ENCODE measurements around the gene ZP2.
"Not testable (repeated sequence)": the region's sequence is repeated elsewhere in the genome, so short reads cannot be mapped to it uniquely, and the experiment has no call there.

The ZP2 gene

GRCh38 chr16:21211486-21211885, at the start of gene ZP2:
ZP2 (minus strand) TSS chr16:21211574; CDS start chr16:21211547, 27 bp downstream.
- H3K9me3 ChIP-seq (ENCODE audit: control insufficient read depth in 5 of 5, low read length in 5 of 5): no peaks in the 10 kb centered on the region
- H3K4me1 ChIP-seq (ENCODE audit: control insufficient read depth in 5 of 5, insufficient read depth in 5 of 5, low read length in 5 of 5): peaks cover 0 to 3% (median 0%) of the 10 kb centered on the region in 5 donors
- no peaks in the 10 kb centered on the region for H3K36me3 ChIP-seq (ENCODE audit: control insufficient read depth in 5 of 5, insufficient read depth in 5 of 5, low read length in 5 of 5)
- no peak within 1 kb of the TSS for H3K27ac ChIP-seq (ENCODE audit: low read depth, low read length)
- peaks cover 0 to 11% (median 4%) of the 10 kb centered on the region in 5 donors for H3K27me3 ChIP-seq (ENCODE audit: control insufficient read depth in 5 of 5, insufficient read depth in 4 of 5, low read length in 5 of 5)
- H3K4me3 ChIP-seq (ENCODE audit: low read depth in 1 of 5, low read length in 5 of 5): no peak within 1 kb of the TSS
- H3K9ac ChIP-seq (ENCODE audit: low read length in 5 of 5): no peak within 1 kb of the TSS

GRCh38 chr16:21257284-21257683, 45.9 kb upstream of the ZP2 start:
- Histone ChIP-seq H3K27me3 (ENCODE audit: control insufficient read depth in 5 of 5, insufficient read depth in 4 of 5, low read length in 5 of 5) (peaks cover 0 to 7% (median 3%) of the 10 kb centered on the region in 5 donors), H3K27ac (ENCODE audit: low read depth, low read length) (no peak overlapping the region), H3K36me3 (ENCODE audit: control insufficient read depth in 5 of 5, insufficient read depth in 5 of 5, low read length in 5 of 5) (no peaks in the 10 kb centered on the region), H3K4me1 (ENCODE audit: control insufficient read depth in 5 of 5, insufficient read depth in 5 of 5, low read length in 5 of 5) (no peaks in the 10 kb centered on the region), H3K9me3 (ENCODE audit: control insufficient read depth in 5 of 5, low read length in 5 of 5) (no peaks in the 10 kb centered on the region), H3K9ac (ENCODE audit: low read length in 5 of 5) (no peak overlapping the region), H3K4me3 (ENCODE audit: low read depth in 1 of 5, low read length in 5 of 5) (no peak overlapping the region)

- no peak overlapping the region for H3K4me3 ChIP-seq (ENCODE audit: low read depth in 1 of 5, low read length in 5 of 5)
- H3K4me1 ChIP-seq (ENCODE audit: control insufficient read depth in 5 of 5, insufficient read depth in 5 of 5, low read length in 5 of 5): no peaks in the 10 kb centered on the region
- no peak overlapping the region for H3K27ac ChIP-seq (ENCODE audit: low read depth, low read length)
- H3K9me3 ChIP-seq (ENCODE audit: control insufficient read depth in 5 of 5, low read length in 5 of 5): no peaks in the 10 kb centered on the region
- H3K36me3 ChIP-seq (ENCODE audit: control insufficient read depth in 5 of 5, insufficient read depth in 5 of 5, low read length in 5 of 5): no peaks in the 10 kb centered on the region
- peaks cover 0 to 7% (median 3%) of the 10 kb centered on the region in 5 donors for H3K27me3 ChIP-seq (ENCODE audit: control insufficient read depth in 5 of 5, insufficient read depth in 4 of 5, low read length in 5 of 5)
- H3K9ac ChIP-seq (ENCODE audit: low read length in 5 of 5): no peak overlapping the region
Measured at GRCh38 chr16:21256636-21257035, 45.3 kb upstream of the ZP2 start.

- Histone ChIP-seq H3K27me3 (ENCODE audit: control insufficient read depth in 5 of 5, insufficient read depth in 4 of 5, low read length in 5 of 5) (peaks cover 0 to 10% (median 7%) of the 10 kb centered on the region in 5 donors), H3K36me3 (ENCODE audit: control insufficient read depth in 5 of 5, insufficient read depth in 5 of 5, low read length in 5 of 5) (no peaks in the 10 kb centered on the region), H3K9me3 (ENCODE audit: control insufficient read depth in 5 of 5, low read length in 5 of 5) (peaks cover 0 to 2% (median 0%) of the 10 kb centered on the region in 5 donors), H3K9ac (ENCODE audit: low read length in 5 of 5) (no peak overlapping the region), H3K4me1 (ENCODE audit: control insufficient read depth in 5 of 5, insufficient read depth in 5 of 5, low read length in 5 of 5) (no peaks in the 10 kb centered on the region), H3K4me3 (ENCODE audit: low read depth in 1 of 5, low read length in 5 of 5) (no peak overlapping the region), H3K27ac (ENCODE audit: low read depth, low read length) (no peak overlapping the region)
Measured at GRCh38 chr16:21253470-21253869, 42.1 kb upstream of the ZP2 start.

GRCh38 chr16:21250072-21250923, 38.9 kb upstream of the ZP2 start:
- Histone ChIP-seq H3K27me3 (ENCODE audit: control insufficient read depth in 5 of 5, insufficient read depth in 4 of 5, low read length in 5 of 5) (peaks cover 0 to 7% (median 4%) of the 10 kb centered on the region in 5 donors), H3K27ac (ENCODE audit: low read depth, low read length) (no peak overlapping the region), H3K4me1 (ENCODE audit: control insufficient read depth in 5 of 5, insufficient read depth in 5 of 5, low read length in 5 of 5) (no peaks in the 10 kb centered on the region), H3K4me3 (ENCODE audit: low read depth in 1 of 5, low read length in 5 of 5) (no peak overlapping the region), H3K36me3 (ENCODE audit: control insufficient read depth in 5 of 5, insufficient read depth in 5 of 5, low read length in 5 of 5) (no peaks in the 10 kb centered on the region), H3K9me3 (ENCODE audit: control insufficient read depth in 5 of 5, low read length in 5 of 5) (peaks cover 0 to 2% (median 0%) of the 10 kb centered on the region in 5 donors), H3K9ac (ENCODE audit: low read length in 5 of 5) (no peak overlapping the region)

GRCh38 chr16:21248179-21248578, 36.8 kb upstream of the ZP2 start:
- H3K9ac ChIP-seq (ENCODE audit: low read length in 5 of 5); H3K36me3 ChIP-seq (ENCODE audit: control insufficient read depth in 5 of 5, insufficient read depth in 5 of 5, low read length in 5 of 5); H3K9me3 ChIP-seq (ENCODE audit: control insufficient read depth in 5 of 5, low read length in 5 of 5); H3K27ac ChIP-seq (ENCODE audit: low read depth, low read length); H3K4me3 ChIP-seq (ENCODE audit: low read depth in 1 of 5, low read length in 5 of 5); H3K27me3 ChIP-seq (ENCODE audit: control insufficient read depth in 5 of 5, insufficient read depth in 4 of 5, low read length in 5 of 5); H3K4me1 ChIP-seq (ENCODE audit: control insufficient read depth in 5 of 5, insufficient read depth in 5 of 5, low read length in 5 of 5): not testable (repeated sequence)

GRCh38 chr16:21244518-21245215, 33.3 kb upstream of the ZP2 start:
- Histone ChIP-seq H3K36me3 (ENCODE audit: control insufficient read depth in 5 of 5, insufficient read depth in 5 of 5, low read length in 5 of 5) (no peaks in the 10 kb centered on the region), H3K9me3 (ENCODE audit: control insufficient read depth in 5 of 5, low read length in 5 of 5) (peaks cover 0 to 2% (median 0%) of the 10 kb centered on the region in 5 donors), H3K4me3 (ENCODE audit: low read depth in 1 of 5, low read length in 5 of 5) (no peak overlapping the region), H3K27ac (ENCODE audit: low read depth, low read length) (no peak overlapping the region), H3K9ac (ENCODE audit: low read length in 5 of 5) (no peak overlapping the region), H3K27me3 (ENCODE audit: control insufficient read depth in 5 of 5, insufficient read depth in 4 of 5, low read length in 5 of 5) (peaks cover 0 to 4% (median 3%) of the 10 kb centered on the region in 5 donors), H3K4me1 (ENCODE audit: control insufficient read depth in 5 of 5, insufficient read depth in 5 of 5, low read length in 5 of 5) (no peaks in the 10 kb centered on the region)

GRCh38 chr16:21242756-21243155, 31.4 kb upstream of the ZP2 start:
- no peaks in the 10 kb centered on the region for H3K36me3 ChIP-seq (ENCODE audit: control insufficient read depth in 5 of 5, insufficient read depth in 5 of 5, low read length in 5 of 5)
- peaks cover 0 to 3% (median 2%) of the 10 kb centered on the region in 5 donors for H3K27me3 ChIP-seq (ENCODE audit: control insufficient read depth in 5 of 5, insufficient read depth in 4 of 5, low read length in 5 of 5)
- H3K9ac ChIP-seq (ENCODE audit: low read length in 5 of 5): no peak overlapping the region
- H3K9me3 ChIP-seq (ENCODE audit: control insufficient read depth in 5 of 5, low read length in 5 of 5): no peaks in the 10 kb centered on the region
- no peaks in the 10 kb centered on the region for H3K4me1 ChIP-seq (ENCODE audit: control insufficient read depth in 5 of 5, insufficient read depth in 5 of 5, low read length in 5 of 5)
- no peak overlapping the region for H3K27ac ChIP-seq (ENCODE audit: low read depth, low read length)
- H3K4me3 ChIP-seq (ENCODE audit: low read depth in 1 of 5, low read length in 5 of 5): no peak overlapping the region

GRCh38 chr16:21239646-21240045, 28.3 kb upstream of the ZP2 start:
- no peak overlapping the region for H3K9ac ChIP-seq (ENCODE audit: low read length in 5 of 5)
- peaks cover 0 to under 1% (median 0%) of the 10 kb centered on the region in 5 donors for H3K27me3 ChIP-seq (ENCODE audit: control insufficient read depth in 5 of 5, insufficient read depth in 4 of 5, low read length in 5 of 5)
- H3K9me3 ChIP-seq (ENCODE audit: control insufficient read depth in 5 of 5, low read length in 5 of 5): no peaks in the 10 kb centered on the region
- H3K36me3 ChIP-seq (ENCODE audit: control insufficient read depth in 5 of 5, insufficient read depth in 5 of 5, low read length in 5 of 5): no peaks in the 10 kb centered on the region
- no peak overlapping the region for H3K4me3 ChIP-seq (ENCODE audit: low read depth in 1 of 5, low read length in 5 of 5)
- H3K27ac ChIP-seq (ENCODE audit: low read depth, low read length): no peak overlapping the region
- H3K4me1 ChIP-seq (ENCODE audit: control insufficient read depth in 5 of 5, insufficient read depth in 5 of 5, low read length in 5 of 5): no peaks in the 10 kb centered on the region

GRCh38 chr16:21236831-21237230, 25.5 kb upstream of the ZP2 start:
- Histone ChIP-seq H3K9ac (ENCODE audit: low read length in 5 of 5) (no peak overlapping the region), H3K36me3 (ENCODE audit: control insufficient read depth in 5 of 5, insufficient read depth in 5 of 5, low read length in 5 of 5) (no peaks in the 10 kb centered on the region), H3K4me3 (ENCODE audit: low read depth in 1 of 5, low read length in 5 of 5) (no peak overlapping the region), H3K9me3 (ENCODE audit: control insufficient read depth in 5 of 5, low read length in 5 of 5) (no peaks in the 10 kb centered on the region), H3K27me3 (ENCODE audit: control insufficient read depth in 5 of 5, insufficient read depth in 4 of 5, low read length in 5 of 5) (peaks cover 0 to 4% (median 0%) of the 10 kb centered on the region in 5 donors), H3K4me1 (ENCODE audit: control insufficient read depth in 5 of 5, insufficient read depth in 5 of 5, low read length in 5 of 5) (no peaks in the 10 kb centered on the region), H3K27ac (ENCODE audit: low read depth, low read length) (no peak overlapping the region)
